ENCODE data around the gene SCIMP. TPM values are rescaled to one million over a fixed set of nuclear protein-coding genes. Genes with fewer than 3 reads are reported as not detected.

The SCIMP gene
- total and polyA plus RNA-seq, 2 of the 4 experiments (the other 2 are of a cell fraction): not detected

GRCh38 chr17:5283571-5284315, 49.1 kb upstream of the SCIMP start:
- Histone ChIP-seq H3K56ac (ENCODE audit: extremely low read depth, insufficient read depth, low read length) (no peak overlapping the region), H3K9me3 (ENCODE audit: control insufficient read depth, insufficient read depth, low read length) (no peaks in the 10 kb centered on the region), H3K4me3 (ENCODE audit: insufficient read depth, low read depth, low read length) (peak overlapping the region; percentile 29; the same call in 1 of the 2 replicates), H3K9me1 (ENCODE audit: insufficient read depth, low read length) (peaks cover 9% of the 10 kb centered on the region; the same call in 1 of the 2 replicates), H3K23ac (ENCODE audit: low read depth, low read length) (peak overlapping the region; percentile 14; the same call in 1 of the 2 replicates), H4K20me1 (ENCODE audit: insufficient read depth, low read length) (peaks cover 35% of the 10 kb centered on the region), H4K91ac (ENCODE audit: insufficient read depth, low read depth, low read length) (no peak overlapping the region), H2AK5ac (ENCODE audit: low read depth, low read length) (no peak overlapping the region), H2AK9ac (replicated peaks; ENCODE audit: low read depth, low read length, poor library complexity) (no peak overlapping the region), H3K4me2 (ENCODE audit: low read depth, low read length) (peak overlapping the region; percentile 76), H3K4ac (ENCODE audit: low read depth, low read length) (no peak overlapping the region), H2BK15ac (ENCODE audit: low read depth, low read length) (no peak overlapping the region), H3K79me1 (ENCODE audit: low read depth in 1 of 2, low read length in 2 of 2) (peaks cover 23 to 47% of the 10 kb centered on the region in 2 experiments), H2BK20ac (ENCODE audit: low read depth, low read length) (no peak overlapping the region), H2BK120ac (ENCODE audit: low read depth, low read length) (no peak overlapping the region), H3K36me3 (ENCODE audit: control insufficient read depth, insufficient read depth, low read length) (no peaks in the 10 kb centered on the region; the same call in none of the 2 replicates), H3K9ac (ENCODE audit: low read depth, low read length) (peak overlapping the region; percentile 43; the same call in 1 of the 2 replicates), H4K5ac (ENCODE audit: low read depth, low read length) (no peak overlapping the region), H2BK5ac (ENCODE audit: low read depth, low read length, poor library complexity, severe bottlenecking) (no peak overlapping the region), H3K27me3 (ENCODE audit: control insufficient read depth, insufficient read depth, low read length) (no peaks in the 10 kb centered on the region), H3K4me1 (ENCODE audit: control insufficient read depth, insufficient read depth, low read length) (peaks cover 6% of the 10 kb centered on the region), H3K14ac (replicated peaks; ENCODE audit: low read depth, low read length) (0 out of 2 replicates have a peak overlapping the region, but pooled peaks have one; percentile 1), H3K18ac (ENCODE audit: low read depth, low read length) (no peak overlapping the region), H3K27ac (ENCODE audit: insufficient read depth, low read length) (no peak overlapping the region), H2AFZ (replicated peaks; ENCODE audit: low read length, poor library complexity) (no peak overlapping the region), H4K8ac (ENCODE audit: low read depth in 2 of 2, low read length in 2 of 2) (no peak overlapping the region)
- CTCF ChIA-PET: interaction anchor here (0.5 kb wide), 1 partner anchor 272 kb away, joined by 3 read pairs; no protein-coding TSS in a partner anchor
- WGBS, 2 experiments (ENCODE audit: extremely low coverage in 2 of 2, insufficient read length in 1 of 2): 92% methylated on average over 2 of the region's 5 CpGs; no CpG with 5 or more reads in 1 of the 2 experiments
- TSS peak; percentile 23 for BruUV-seq (replicated peaks)
- no peak for TF ChIP-seq BHLHE40 (IDR thresholded peaks at IDR 0.05; ENCODE audit: low read depth, low read length)
- TF ChIP-seq MXI1 (IDR thresholded peaks at IDR 0.05; ENCODE audit: borderline replicate concordance, low read depth, low read length): no peak
- TF ChIP-seq USF2 (IDR thresholded peaks at IDR 0.05; ENCODE audit: low read depth, low read length): no peak
- TF ChIP-seq MAFK (IDR thresholded peaks at IDR 0.05; ENCODE audit: low read depth, low read length): no peak
- TF ChIP-seq ELK1 (IDR thresholded peaks at IDR 0.05; ENCODE audit: borderline replicate concordance, low read depth, low read length): no peak
- TF ChIP-seq CHD1 (IDR thresholded peaks at IDR 0.05; ENCODE audit: low read depth, low read length): no peak
- no peak for TF ChIP-seq MAZ (IDR thresholded peaks at IDR 0.05; ENCODE audit: borderline replicate concordance, low read depth, low read length)
- no peak for TF ChIP-seq NFE2L2 (IDR thresholded peaks at IDR 0.05; ENCODE audit: low read depth, low read length)
- no peak for TF ChIP-seq FOS (IDR thresholded peaks at IDR 0.05; ENCODE audit: low read depth, low read length)
- no peak for TF ChIP-seq RCOR1 (IDR thresholded peaks at IDR 0.05; ENCODE audit: insufficient replicate concordance, low read length)
- TF ChIP-seq POLR2A (IDR thresholded peaks at IDR 0.05; ENCODE audit: low read depth, low read length): no peak
- ATAC-seq (ENCODE audit: low read depth) (no peak), DNase-seq (peak; percentile 19)
- dilution Hi-C loops (cut with HindIII; ENCODE audit: low sequenced_read_pairs, unreplicated experiment) (no loop called here), in situ Hi-C loops (cut with MboI; ENCODE audit: low sequenced_read_pairs) (no loop called here), intact Hi-C loops (cut with micrococcal nuclease) (loop anchor here (10.0 kb wide), 1 partner anchor 131 kb away; the partner anchor contains the start of gene NUP88)
- POLR2A ChIA-PET (ENCODE audit: unreplicated experiment): interaction anchor here (0.6 kb wide), 1 partner anchor 156 kb away, joined by 3 read pairs; no protein-coding TSS in a partner anchor

Data from IMR-90 (cell line).